ENCODE measurements around the gene VPS9D1.

Gene VPS9D1

GRCh38 chr16:89730610-89731234 lies 10.0 kb upstream of the VPS9D1 start:
- H4K20me1 ChIP-seq (ENCODE audit: insufficient read depth, low read length), result peaks cover 57% of the 10 kb centered on the region
- H2AFZ ChIP-seq (ENCODE audit: low read depth, low read length), result no peak overlapping the region
- no peak overlapping the region for H3K9ac ChIP-seq (ENCODE audit: low read depth, low read length)
- TF ChIP-seq, protein P1, sequence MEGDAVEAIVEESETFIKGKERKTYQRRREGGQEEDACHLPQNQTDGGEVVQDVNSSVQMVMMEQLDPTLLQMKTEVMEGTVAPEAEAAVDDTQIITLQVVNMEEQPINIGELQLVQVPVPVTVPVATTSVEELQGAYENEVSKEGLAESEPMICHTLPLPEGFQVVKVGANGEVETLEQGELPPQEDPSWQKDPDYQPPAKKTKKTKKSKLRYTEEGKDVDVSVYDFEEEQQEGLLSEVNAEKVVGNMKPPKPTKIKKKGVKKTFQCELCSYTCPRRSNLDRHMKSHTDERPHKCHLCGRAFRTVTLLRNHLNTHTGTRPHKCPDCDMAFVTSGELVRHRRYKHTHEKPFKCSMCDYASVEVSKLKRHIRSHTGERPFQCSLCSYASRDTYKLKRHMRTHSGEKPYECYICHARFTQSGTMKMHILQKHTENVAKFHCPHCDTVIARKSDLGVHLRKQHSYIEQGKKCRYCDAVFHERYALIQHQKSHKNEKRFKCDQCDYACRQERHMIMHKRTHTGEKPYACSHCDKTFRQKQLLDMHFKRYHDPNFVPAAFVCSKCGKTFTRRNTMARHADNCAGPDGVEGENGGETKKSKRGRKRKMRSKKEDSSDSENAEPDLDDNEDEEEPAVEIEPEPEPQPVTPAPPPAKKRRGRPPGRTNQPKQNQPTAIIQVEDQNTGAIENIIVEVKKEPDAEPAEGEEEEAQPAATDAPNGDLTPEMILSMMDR (IDR thresholded peaks at IDR 0.05; ENCODE audit: borderline replicate concordance, extremely low read depth, low read length, poor library complexity, severe bottlenecking), result no peak
- no peak for TF ChIP-seq EZH2 (IDR thresholded peaks at IDR 0.05; ENCODE audit: borderline replicate concordance, low read depth, low read length, severe bottlenecking)
- no peak overlapping the region for H3K4me2 ChIP-seq (ENCODE audit: insufficient read depth, low read length)
- DNase-seq, result no peak
- H3K4me3 ChIP-seq (ENCODE audit: low read depth in 1 of 2, low read length in 2 of 2), result no peak overlapping the region
- H3K27me3 ChIP-seq (ENCODE audit: insufficient read depth, low read length, poor library complexity), result no peaks in the 10 kb centered on the region
- H3K79me2 ChIP-seq (ENCODE audit: insufficient read depth, low read length), result peaks cover 35% of the 10 kb centered on the region
- H3K9me3 ChIP-seq (ENCODE audit: insufficient read depth, low read length, severe bottlenecking), result no peaks in the 10 kb centered on the region
- 0 out of 3 replicates have a peak, but pooled peaks have one; percentile 6 for ATAC-seq (ENCODE audit: insufficient read depth, low read depth)
- H3K36me3 ChIP-seq (ENCODE audit: insufficient read depth, low read length), result peaks cover 88% of the 10 kb centered on the region
- H3K27ac ChIP-seq (ENCODE audit: low read length), result no peak overlapping the region
- no peaks in the 10 kb centered on the region for H3K4me1 ChIP-seq (ENCODE audit: insufficient read depth, low read length)

DNA sequence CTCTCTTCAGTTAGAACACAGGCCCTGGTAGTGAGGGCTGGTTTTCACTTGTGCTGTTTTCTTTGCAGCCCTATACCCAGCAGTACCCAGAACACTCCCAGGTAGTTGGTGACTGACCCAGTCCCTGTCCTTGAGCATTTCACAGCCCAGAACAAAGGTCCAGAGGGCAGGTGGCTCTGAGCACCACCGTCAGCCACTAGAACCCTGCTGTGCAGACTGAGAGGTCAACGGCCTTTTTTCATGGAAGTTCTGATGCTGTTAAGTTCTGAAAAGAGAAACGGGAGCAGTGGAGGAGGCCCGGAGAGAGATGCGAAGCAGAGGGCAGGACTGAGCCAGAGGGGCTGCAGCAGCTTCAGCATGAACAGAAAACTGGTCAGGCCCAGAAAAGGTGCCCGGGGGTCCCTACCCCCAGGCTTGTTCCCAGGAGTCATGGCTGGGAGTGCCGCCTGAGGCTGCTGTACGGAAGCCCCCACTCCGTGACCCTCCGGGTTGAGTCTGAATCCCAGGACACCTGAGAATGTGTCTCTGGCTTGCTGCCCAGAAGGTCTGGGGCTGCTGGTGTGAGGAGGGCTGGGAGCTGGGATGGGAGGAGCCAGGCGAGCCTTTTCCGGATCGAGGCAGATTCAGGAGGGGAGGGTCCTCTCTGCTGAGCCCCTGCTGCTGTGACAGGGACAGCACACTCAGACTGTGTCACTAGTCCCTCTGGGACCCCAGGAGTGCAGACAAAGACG lies 9.3 kb upstream of the VPS9D1 start:
- DNase-seq (no peak), ATAC-seq (ENCODE audit: insufficient read depth, low read depth) (no peak)
- no peak overlapping the region for H3K27ac ChIP-seq (ENCODE audit: low read length)
- H3K9ac ChIP-seq (ENCODE audit: low read depth, low read length), result no peak overlapping the region
- H4K20me1 ChIP-seq (ENCODE audit: insufficient read depth, low read length), result peaks cover 56% of the 10 kb centered on the region
- no peaks in the 10 kb centered on the region for H3K4me1 ChIP-seq (ENCODE audit: insufficient read depth, low read length)
- H3K4me2 ChIP-seq (ENCODE audit: insufficient read depth, low read length), result no peak overlapping the region
- no peak overlapping the region for H2AFZ ChIP-seq (ENCODE audit: low read depth, low read length)
- H3K9me3 ChIP-seq (ENCODE audit: insufficient read depth, low read length, severe bottlenecking), result no peaks in the 10 kb centered on the region
- H3K79me2 ChIP-seq (ENCODE audit: insufficient read depth, low read length), result peaks cover 34% of the 10 kb centered on the region
- H3K27me3 ChIP-seq (ENCODE audit: insufficient read depth, low read length, poor library complexity), result no peaks in the 10 kb centered on the region
- no peak overlapping the region for H3K4me3 ChIP-seq (ENCODE audit: low read depth in 1 of 2, low read length in 2 of 2)
- TF ChIP-seq, protein P1 (IDR thresholded peaks at IDR 0.05; ENCODE audit: borderline replicate concordance, extremely low read depth, low read length, poor library complexity, severe bottlenecking), result no peak
- no peak for TF ChIP-seq EZH2 (IDR thresholded peaks at IDR 0.05; ENCODE audit: borderline replicate concordance, low read depth, low read length, severe bottlenecking)
- H3K36me3 ChIP-seq (ENCODE audit: insufficient read depth, low read length), result peaks cover 88% of the 10 kb centered on the region

DNA sequence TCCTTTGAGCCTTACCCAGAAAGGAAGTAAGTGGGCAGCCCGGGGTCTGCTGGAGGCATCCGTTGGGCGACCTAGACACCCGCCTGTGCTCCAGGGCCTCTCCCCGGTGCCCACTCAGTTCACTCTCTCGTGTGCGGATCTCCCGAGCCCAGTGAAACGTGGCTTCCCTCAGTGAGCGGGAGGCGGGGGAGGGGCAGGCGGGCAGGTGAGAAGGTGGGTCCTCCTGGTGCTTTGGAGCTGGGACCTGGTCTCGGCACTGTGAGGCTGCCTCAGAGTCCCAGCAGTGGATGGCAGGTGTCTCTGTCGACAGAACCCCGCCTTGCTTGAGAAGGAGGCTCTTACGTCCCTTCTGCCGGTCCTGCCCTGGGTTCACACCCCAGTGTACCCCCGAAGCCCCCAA lies 8.6 kb upstream of the VPS9D1 start:
- Histone ChIP-seq H3K27ac (ENCODE audit: low read length) (no peak overlapping the region), H3K27me3 (ENCODE audit: insufficient read depth, low read length, poor library complexity) (no peaks in the 10 kb centered on the region), H3K36me3 (ENCODE audit: insufficient read depth, low read length) (peaks cover 88% of the 10 kb centered on the region)

More for the DNA sequence above, 8.6 kb upstream of the VPS9D1 start:
- no peak for DNase-seq
- TF ChIP-seq, protein P1 (IDR thresholded peaks at IDR 0.05; ENCODE audit: borderline replicate concordance, extremely low read depth, low read length, poor library complexity, severe bottlenecking), result no peak
- no peak for TF ChIP-seq EZH2 (IDR thresholded peaks at IDR 0.05; ENCODE audit: borderline replicate concordance, low read depth, low read length, severe bottlenecking)
- no peak for ATAC-seq (ENCODE audit: insufficient read depth, low read depth)
- Histone ChIP-seq H3K4me3 (ENCODE audit: low read depth in 1 of 2, low read length in 2 of 2) (no peak overlapping the region), H4K20me1 (ENCODE audit: insufficient read depth, low read length) (peaks cover 59% of the 10 kb centered on the region), H2AFZ (ENCODE audit: low read depth, low read length) (no peak overlapping the region), H3K4me1 (ENCODE audit: insufficient read depth, low read length) (peaks cover 3% of the 10 kb centered on the region), H3K9ac (ENCODE audit: low read depth, low read length) (no peak overlapping the region), H3K9me3 (ENCODE audit: insufficient read depth, low read length, severe bottlenecking) (no peaks in the 10 kb centered on the region), H3K4me2 (ENCODE audit: insufficient read depth, low read length) (no peak overlapping the region), H3K79me2 (ENCODE audit: insufficient read depth, low read length) (peaks cover 36% of the 10 kb centered on the region)
